ENCODE results near the gene SPINK2.

DNA sequence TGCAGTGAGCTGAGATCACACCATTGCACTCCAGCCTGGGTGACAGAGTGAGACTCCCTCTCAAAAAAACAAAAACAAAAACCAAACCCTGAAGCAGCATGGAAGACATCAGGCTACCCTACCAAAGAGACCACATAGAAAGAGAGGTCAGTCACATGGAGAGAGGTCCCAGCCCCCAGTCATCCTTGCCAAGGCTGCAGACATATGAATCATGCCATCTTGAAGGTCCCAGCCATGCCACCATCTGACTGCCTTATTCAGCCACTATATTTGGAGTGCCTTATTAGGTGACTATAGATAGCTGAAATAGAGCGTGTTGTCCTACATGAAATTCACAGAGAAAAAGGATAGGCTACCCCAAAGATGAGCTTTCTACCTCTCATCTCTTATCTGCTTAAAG lies 48.2 kb downstream of the SPINK2 start:
- TF ChIP-seq MAFK (IDR thresholded peaks at IDR 0.05; ENCODE audit: low read depth, low read length) (no peak), HDAC6 (IDR thresholded peaks at IDR 0.05; ENCODE audit: low read depth, low read length) (no peak), KDM5A (IDR thresholded peaks at IDR 0.05; ENCODE audit: low read length) (no peak), EP300 (IDR thresholded peaks at IDR 0.05; ENCODE audit: borderline replicate concordance in 1 of 2, low read depth in 2 of 2, low read length in 2 of 2) (no peak), MAX (IDR thresholded peaks at IDR 0.05) (no peak), CTCF (IDR thresholded peaks at IDR 0.05; ENCODE audit: control extremely low read depth in 1 of 3, insufficient read depth in 1 of 3, low read depth in 1 of 3, low read length in 3 of 3) (no peak), USF2 (IDR thresholded peaks at IDR 0.05; ENCODE audit: low read length) (no peak), ATF3 (IDR thresholded peaks at IDR 0.05; ENCODE audit: insufficient read depth, low read depth, low read length) (no peak), RFX5 (IDR thresholded peaks at IDR 0.05; ENCODE audit: borderline replicate concordance, low read depth, low read length) (no peak)

Measured in H1 (cell line).